ENCODE measurements around the gene ACTG1.

DNA sequence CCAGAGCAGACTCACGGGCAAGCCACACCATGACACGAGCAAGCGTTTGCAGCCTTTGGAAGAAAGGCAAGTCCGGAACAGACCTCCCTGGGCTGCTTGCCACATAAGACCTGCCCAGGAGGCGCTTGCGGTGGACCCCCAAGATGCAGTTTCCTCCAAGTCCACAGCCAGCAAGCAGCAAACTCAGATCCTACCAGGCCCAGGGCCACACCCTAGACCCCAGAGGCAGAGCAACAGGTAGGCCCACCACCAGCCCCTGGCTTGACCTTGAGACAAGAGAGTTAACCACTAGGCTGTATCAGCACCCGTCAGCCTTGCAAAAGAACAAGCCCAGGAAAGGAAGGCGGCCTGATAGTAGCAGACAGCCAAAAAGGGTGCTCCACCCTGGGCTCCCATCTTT is 37.2 kb upstream of the ACTG1 start:
- TF ChIP-seq, protein P1, sequence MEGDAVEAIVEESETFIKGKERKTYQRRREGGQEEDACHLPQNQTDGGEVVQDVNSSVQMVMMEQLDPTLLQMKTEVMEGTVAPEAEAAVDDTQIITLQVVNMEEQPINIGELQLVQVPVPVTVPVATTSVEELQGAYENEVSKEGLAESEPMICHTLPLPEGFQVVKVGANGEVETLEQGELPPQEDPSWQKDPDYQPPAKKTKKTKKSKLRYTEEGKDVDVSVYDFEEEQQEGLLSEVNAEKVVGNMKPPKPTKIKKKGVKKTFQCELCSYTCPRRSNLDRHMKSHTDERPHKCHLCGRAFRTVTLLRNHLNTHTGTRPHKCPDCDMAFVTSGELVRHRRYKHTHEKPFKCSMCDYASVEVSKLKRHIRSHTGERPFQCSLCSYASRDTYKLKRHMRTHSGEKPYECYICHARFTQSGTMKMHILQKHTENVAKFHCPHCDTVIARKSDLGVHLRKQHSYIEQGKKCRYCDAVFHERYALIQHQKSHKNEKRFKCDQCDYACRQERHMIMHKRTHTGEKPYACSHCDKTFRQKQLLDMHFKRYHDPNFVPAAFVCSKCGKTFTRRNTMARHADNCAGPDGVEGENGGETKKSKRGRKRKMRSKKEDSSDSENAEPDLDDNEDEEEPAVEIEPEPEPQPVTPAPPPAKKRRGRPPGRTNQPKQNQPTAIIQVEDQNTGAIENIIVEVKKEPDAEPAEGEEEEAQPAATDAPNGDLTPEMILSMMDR (IDR thresholded peaks at IDR 0.05): no peak
- TF ChIP-seq POLR2A (IDR thresholded peaks at IDR 0.05): no peak
